IPS-18c (cell line): ENCODE results near the gene ANKRD13A.
"Not testable (repeated sequence)": the region's sequence is repeated elsewhere in the genome, so short reads cannot be mapped to it uniquely, and the experiment has no call there.

Experiments
- H3K4me3 ChIP-seq: 2 replicates; pipeline ENCODE4 v1.7.0; 2013; ENCODE audit warnings: low read depth, mild to moderate bottlenecking, low read length, moderate library complexity; ENCODE audit not compliant: insufficient read depth
- H3K9me3 ChIP-seq: one replicate; pipeline ENCODE4 v1.6.1; 2013; ENCODE audit warnings: mild to moderate bottlenecking, low read length, moderate library complexity; ENCODE audit not compliant: control insufficient read depth, insufficient read depth

Gene ANKRD13A

GRCh38 chr12:110084314-110085015 is 85.2 kb downstream of the ANKRD13A start:
- Histone ChIP-seq H3K9me3 (no peaks in the 10 kb centered on the region), H3K4me3 (no peak overlapping the region)

- H3K4me3 ChIP-seq, H3K9me3 ChIP-seq: not testable (repeated sequence)
Measured at GRCh38 chr12:110088216-110088615, 89.0 kb downstream of the ANKRD13A start.

DNA sequence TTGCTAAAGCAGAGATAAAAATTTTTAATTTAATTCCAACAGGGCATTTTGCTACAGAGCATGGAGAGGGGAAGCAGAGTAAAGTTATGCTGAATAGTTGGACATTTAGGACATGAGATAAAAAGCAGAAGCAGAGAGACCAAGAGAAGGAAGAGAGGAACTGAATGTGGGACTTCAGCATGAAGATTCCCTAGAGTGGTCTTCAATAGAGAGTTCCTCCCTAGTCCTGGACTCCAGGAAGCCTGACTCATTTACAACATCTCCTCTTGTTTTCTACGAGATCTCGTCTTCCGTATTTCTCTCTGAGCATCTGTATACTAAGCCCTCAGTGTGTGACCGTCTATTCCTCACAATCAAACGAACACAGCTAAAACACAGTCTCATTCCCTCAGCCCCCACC is 89.7 kb downstream of the ANKRD13A start:
- Histone ChIP-seq H3K9me3 (peaks cover 2% of the 10 kb centered on the region), H3K4me3 (no peak overlapping the region)
